SK-N-SH (cell line): ENCODE measurements around the gene MARK3. TPM values are rescaled to one million over a fixed set of nuclear protein-coding genes. Genes with fewer than 3 reads are reported as not detected.

Source experiments
- CTCF ChIA-PET: fragments of 300-600, 350-600 bp; formaldehyde crosslinking; extraction: SDS; loops from one replicate; lab custom pipeline; 2021; lab: Yijun Ruan, JAX
- POLR2A ChIA-PET: fragments of 350-600 bp; sonication (Branson Sonifier 250); formaldehyde crosslinking; extraction: SDS; loops from one replicate; lab custom pipeline; 2020; ENCODE audit warnings: antibody characterized with exemption, inconsistent platforms; lab: Yijun Ruan, JAX
- DNase-seq: peaks from one replicate; pipeline ENCODE4 v3.0.0; 2012
- H2AFZ ChIP-seq: fragments of 200-600 bp; sonication (generic); 2 replicates; pipeline ENCODE4 v1.8.1; 2016; ENCODE audit warnings: antibody characterized with exemption, mild to moderate bottlenecking, low read depth
- H3F3A ChIP-seq: fragments of 200-600 bp; sonication (generic); replicated peaks from 2 replicates; pipeline ENCODE3; 2016; ENCODE audit warnings: antibody characterized with exemption, mild to moderate bottlenecking; ENCODE audit not compliant: insufficient read depth
- H3K27ac ChIP-seq, 2 experiments: fragments of 200-500 bp in 1 of 2; fragments of 200-600 bp in 1 of 2; sonication (Bioruptor generic) in 1 of 2; sonication (generic), shearing (Covaris generic) in 1 of 2; 2 replicates each; pipeline versions ENCODE4 v1.5.1 to v1.6.1; 2014 to 2016; ENCODE audit warnings: low read depth in 2 of 2, inconsistent platforms in 1 of 2, low read length in 1 of 2, mild to moderate bottlenecking in 1 of 2, mixed read lengths in 1 of 2
- H3K27me3 ChIP-seq: fragments of 200-600 bp; sonication (generic), shearing (Covaris generic); 2 replicates; pipeline ENCODE4 v1.6.1; 2016; ENCODE audit warnings: mixed run types; ENCODE audit not compliant: insufficient read depth
- H3K36me3 ChIP-seq, 2 experiments: fragments of 200-500 bp in 1 of 2; fragments of 200-600 bp in 1 of 2; sonication (Bioruptor generic) in 1 of 2; sonication (generic) in 1 of 2; replicated peaks in 1 of 2; 2 replicates each; pipeline versions ENCODE3 to v1.5.1; 2014 to 2016; ENCODE audit warnings: low read length in 1 of 2, mild to moderate bottlenecking in 1 of 2; ENCODE audit not compliant: insufficient read depth in 2 of 2, control insufficient read depth in 1 of 2
- H3K4me1 ChIP-seq, 2 experiments: fragments of 200-500 bp in 1 of 2; fragments of 200-600 bp in 1 of 2; sonication (Bioruptor generic) in 1 of 2; sonication (generic), shearing (Covaris generic) in 1 of 2; 2 replicates each; pipeline versions ENCODE4 v1.5.1 to v1.6.1; 2014 to 2016; ENCODE audit warnings: low read depth in 1 of 2, low read length in 1 of 2, mixed run types in 1 of 2; ENCODE audit not compliant: insufficient read depth in 2 of 2, control insufficient read depth in 1 of 2
- H3K4me2 ChIP-seq: fragments of 200-600 bp; sonication (generic), shearing (Covaris generic); 2 replicates; pipeline ENCODE4 v1.6.1; 2017; ENCODE audit warnings: mixed run types
- H3K4me3 ChIP-seq, 2 experiments: fragments of 200-500 bp in 1 of 2; fragments of 200-600 bp in 1 of 2; sonication (Bioruptor generic) in 1 of 2; sonication (generic), shearing (Covaris generic) in 1 of 2; 2 replicates each; pipeline versions ENCODE4 v1.5.1 to v1.8.1; 2014 to 2016; ENCODE audit warnings: low read depth in 2 of 2, inconsistent platforms in 1 of 2, low read length in 1 of 2, mild to moderate bottlenecking in 1 of 2, mixed read lengths in 1 of 2, moderate library complexity in 1 of 2
- H3K79me2 ChIP-seq: fragments of 200-600 bp; sonication (generic); 2 replicates; pipeline ENCODE4 v1.8.1; 2017; ENCODE audit warnings: mild to moderate bottlenecking; ENCODE audit not compliant: insufficient read depth
- H3K9ac ChIP-seq: fragments of 200-600 bp; sonication (generic); 2 replicates; pipeline ENCODE4 v1.6.1; 2017; ENCODE audit warnings: mixed run types
- H3K9me2 ChIP-seq: fragments of 200-600 bp; sonication (generic); 2 replicates; pipeline ENCODE4 v1.6.1; 2017; ENCODE audit warnings: mixed run types
- H3K9me3 ChIP-seq: fragments of 200-600 bp; sonication (generic); 2 replicates; pipeline ENCODE4 v1.6.1; 2017; ENCODE audit warnings: mixed run types, mild to moderate bottlenecking, moderate library complexity
- H4K20me1 ChIP-seq: fragments of 200-600 bp; sonication (generic); 2 replicates; pipeline ENCODE4 v1.6.1; 2017; ENCODE audit warnings: mild to moderate bottlenecking, mixed run types; ENCODE audit not compliant: insufficient read depth
- CHD2 ChIP-seq: fragments of 150-350 bp; IDR thresholded peaks from 2 replicates; pipeline ENCODE4 v1.6.1; 2018; ENCODE audit warnings: low read length; ENCODE audit not compliant: partially characterized antibody
- EP300 ChIP-seq, 2 experiments: IDR thresholded peaks; 2 replicates each; pipeline versions ENCODE4 v1.4.0 to v1.6.1; 2012; ENCODE audit warnings: borderline replicate concordance in 1 of 2, low read depth in 1 of 2, low read length in 1 of 2
- FOSL2 ChIP-seq: IDR thresholded peaks from 2 replicates; pipeline ENCODE4 v1.4.0; 2012; ENCODE audit warnings: low read depth, mild to moderate bottlenecking, moderate library complexity, borderline replicate concordance
- GABPA ChIP-seq: IDR thresholded peaks from 2 replicates; pipeline ENCODE4 v1.4.0; 2012; ENCODE audit warnings: low read depth, mild to moderate bottlenecking
- JUND ChIP-seq: IDR thresholded peaks from 2 replicates; pipeline ENCODE4 v1.4.0; 2012
- MEF2A ChIP-seq: IDR thresholded peaks from 2 replicates; pipeline ENCODE4 v1.4.0; 2012; ENCODE audit warnings: low read depth, borderline replicate concordance
- MXI1 ChIP-seq: IDR thresholded peaks from 2 replicates; pipeline ENCODE4 v1.6.1; 2012; ENCODE audit warnings: mild to moderate bottlenecking, low read depth, low read length, improper control_type of control experiment
- PBX3 ChIP-seq: IDR thresholded peaks from 2 replicates; pipeline ENCODE4; 2012
- RAD21 ChIP-seq: IDR thresholded peaks from 2 replicates; pipeline ENCODE4 v1.6.1; 2012; ENCODE audit warnings: mild to moderate bottlenecking, low read length
- RCOR1 ChIP-seq: fragments of 150-350 bp; IDR thresholded peaks from 2 replicates; pipeline ENCODE4 v1.6.1; 2017; ENCODE audit warnings: antibody characterized with exemption, low read length
- RFX5 ChIP-seq: IDR thresholded peaks from 2 replicates; pipeline ENCODE4 v1.6.1; 2012; ENCODE audit warnings: mild to moderate bottlenecking, improper control_type of control experiment, low read length
- RXRA ChIP-seq: IDR thresholded peaks from 2 replicates; pipeline ENCODE4 v1.4.0; 2012; ENCODE audit warnings: low read depth, mild to moderate bottlenecking, borderline replicate concordance
- SIN3A ChIP-seq: IDR thresholded peaks from 2 replicates; pipeline ENCODE4 v1.6.1; 2012; ENCODE audit warnings: low read depth, mild to moderate bottlenecking, low read length, moderate library complexity, borderline replicate concordance
- TCF12 ChIP-seq: IDR thresholded peaks from 2 replicates; pipeline ENCODE4 v1.4.0; 2012
- TEAD4 ChIP-seq: IDR thresholded peaks from 2 replicates; pipeline ENCODE4 v1.4.0; 2012; ENCODE audit warnings: mild to moderate bottlenecking, borderline replicate concordance; ENCODE audit not compliant: insufficient read depth
- YY1 ChIP-seq: IDR thresholded peaks from 2 replicates; pipeline ENCODE4 v1.4.0; 2012; ENCODE audit warnings: low read depth, mild to moderate bottlenecking
- WGBS: methylation state at CpG from one replicate; pipeline ENCODE4 v1.1.6; 2017; ENCODE audit warnings: low lambda C conversion rate; 5-methylcytosine and 5-hydroxymethylcytosine counted together
- polyA plus RNA-seq, 3 experiments: library from polyadenylated mRNA; depleted of rRNA; stranded (reverse); fragments of >200 nt; gene quantifications; 2 replicates each; pipeline ENCODE4 v1.2.3, GENCODE V29; 2012
- TF ChIP-seq, protein P1 (sequence below): IDR thresholded peaks from 2 replicates; pipeline ENCODE4 v1.4.0; 2012; ENCODE audit warnings: low read depth, borderline replicate concordance
- TF ChIP-seq, protein P2 (sequence below): IDR thresholded peaks from 2 replicates; pipeline ENCODE4 v1.4.0; 2012; ENCODE audit warnings: low read depth
- TF ChIP-seq, protein P3 (sequence below): fragments of 200-600 bp; sonication (generic); IDR thresholded peaks from 2 replicates; pipeline ENCODE4 v1.6.1; 2017; ENCODE audit warnings: antibody characterized with exemption, mild to moderate bottlenecking, moderate library complexity

MARK3 gene
- polyA plus RNA-seq, 1 of the 3 experiments (the other 2 are of a cell fraction), result 73.4 TPM

DNA sequence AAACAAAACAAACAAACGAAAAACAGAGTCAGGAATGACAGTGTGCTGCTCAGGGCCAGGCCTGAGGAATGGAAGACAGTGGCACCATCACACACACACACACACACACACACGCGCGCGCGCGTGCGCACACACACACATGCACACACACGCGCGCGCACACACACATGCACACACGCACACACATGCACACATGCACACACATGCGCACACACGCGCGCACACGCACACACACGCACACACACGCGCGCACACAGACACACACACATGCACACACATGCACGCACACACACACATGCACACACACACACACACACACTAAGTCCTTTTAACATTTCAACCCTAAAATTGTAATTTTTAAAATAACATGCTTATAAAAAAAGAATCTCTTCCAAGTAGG, 13.2 kb upstream of the MARK3 start:
- Histone ChIP-seq H3K4me3 (no peak overlapping the region), H3K9me2 (no peaks in the 10 kb centered on the region), H3K27ac (peak overlapping the region in 1 of 2 experiments; percentile 51; a peak in 2 of 4 replicates), H3F3A (peaks cover 15% of the 10 kb centered on the region), H3K36me3 (no peaks in the 10 kb centered on the region), H3K4me1 (peaks cover 0 to 6% of the 10 kb centered on the region in 2 experiments; a peak in 2 of 4 replicates), H3K9me3 (no peaks in the 10 kb centered on the region), H4K20me1 (no peaks in the 10 kb centered on the region), H3K27me3 (no peaks in the 10 kb centered on the region), H3K9ac (peak overlapping the region; percentile 18; the same call in 1 of the 2 replicates), H3K4me2 (no peak overlapping the region), H3K79me2 (no peaks in the 10 kb centered on the region), H2AFZ (0 out of 2 replicates have a peak overlapping the region, but pooled peaks have one; percentile 5)
- CTCF ChIA-PET, result no interaction called here
- POLR2A ChIA-PET, result interaction anchor here (0.8 kb wide), 1 partner anchor 33 kb away, joined by 7 read pairs; no protein-coding TSS in a partner anchor
- no peak for DNase-seq
- 80% methylated on average over 21 of the region's 23 CpGs for WGBS
- TF ChIP-seq RFX5, result no peak
- TF ChIP-seq RCOR1, result no peak
- TF ChIP-seq, protein P1, sequence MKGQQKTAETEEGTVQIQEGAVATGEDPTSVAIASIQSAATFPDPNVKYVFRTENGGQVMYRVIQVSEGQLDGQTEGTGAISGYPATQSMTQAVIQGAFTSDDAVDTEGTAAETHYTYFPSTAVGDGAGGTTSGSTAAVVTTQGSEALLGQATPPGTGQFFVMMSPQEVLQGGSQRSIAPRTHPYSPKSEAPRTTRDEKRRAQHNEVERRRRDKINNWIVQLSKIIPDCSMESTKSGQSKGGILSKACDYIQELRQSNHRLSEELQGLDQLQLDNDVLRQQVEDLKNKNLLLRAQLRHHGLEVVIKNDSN, result no peak
- TF ChIP-seq YY1, result no peak
- no peak for TF ChIP-seq CHD2

GRCh38 chr14:103372552-103373304, 12.5 kb upstream of the MARK3 start:
- Histone ChIP-seq H3K9me3 (no peaks in the 10 kb centered on the region), H3K36me3 (no peaks in the 10 kb centered on the region), H3K27me3 (no peaks in the 10 kb centered on the region), H2AFZ (0 out of 2 replicates have a peak overlapping the region, but pooled peaks have one; percentile 5), H4K20me1 (no peaks in the 10 kb centered on the region), H3K4me2 (peak overlapping the region; percentile 3; the same call in 1 of the 2 replicates), H3K27ac (peak overlapping the region in 1 of 2 experiments; percentile 51; a peak in 2 of 4 replicates), H3K4me3 (no peak overlapping the region), H3K9ac (peak overlapping the region; percentile 18; the same call in 1 of the 2 replicates), H3F3A (peaks cover 15% of the 10 kb centered on the region), H3K79me2 (no peaks in the 10 kb centered on the region), H3K4me1 (peaks cover 0 to 6% of the 10 kb centered on the region in 2 experiments; a peak in 2 of 4 replicates), H3K9me2 (no peaks in the 10 kb centered on the region)
- WGBS, result 53% methylated on average over 10 of the region's 11 CpGs
- ChIA-PET CTCF (interaction anchor here (0.8 to 6.4 kb wide), 5 partner anchors 8 to 21 kb away, joined by 3 to 48 read pairs (median 5); partner anchors contain the start of gene MARK3), POLR2A (interaction anchor here (0.8 kb wide), 1 partner anchor 34 kb away, joined by 7 read pairs; no protein-coding TSS in a partner anchor)
- TF ChIP-seq, protein P2, sequence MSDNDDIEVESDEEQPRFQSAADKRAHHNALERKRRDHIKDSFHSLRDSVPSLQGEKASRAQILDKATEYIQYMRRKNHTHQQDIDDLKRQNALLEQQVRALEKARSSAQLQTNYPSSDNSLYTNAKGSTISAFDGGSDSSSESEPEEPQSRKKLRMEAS, result peak; percentile 91
- TF ChIP-seq RXRA (peak; percentile 38; the same call in 1 of the 2 replicates), EP300 (IDR thresholded peaks at IDR 0.05; ENCODE audit: borderline replicate concordance in 1 of 2, low read depth in 1 of 2, low read length in 1 of 2) (peak in 1 of 2 experiments; percentile 61; a peak in 1 of 4 replicates), GABPA (peak; percentile 48; the same call in 1 of the 2 replicates), TEAD4 (no peak), MXI1 (no peak), FOSL2 (peak; percentile 87), SIN3A (no peak), RAD21 (no peak), JUND (peak; percentile 81; the same call in 1 of the 2 replicates), TCF12 (peak; percentile 71), MEF2A (no peak), PBX3 (peak; percentile 53; the same call in 1 of the 2 replicates)
- TF ChIP-seq, protein P3, sequence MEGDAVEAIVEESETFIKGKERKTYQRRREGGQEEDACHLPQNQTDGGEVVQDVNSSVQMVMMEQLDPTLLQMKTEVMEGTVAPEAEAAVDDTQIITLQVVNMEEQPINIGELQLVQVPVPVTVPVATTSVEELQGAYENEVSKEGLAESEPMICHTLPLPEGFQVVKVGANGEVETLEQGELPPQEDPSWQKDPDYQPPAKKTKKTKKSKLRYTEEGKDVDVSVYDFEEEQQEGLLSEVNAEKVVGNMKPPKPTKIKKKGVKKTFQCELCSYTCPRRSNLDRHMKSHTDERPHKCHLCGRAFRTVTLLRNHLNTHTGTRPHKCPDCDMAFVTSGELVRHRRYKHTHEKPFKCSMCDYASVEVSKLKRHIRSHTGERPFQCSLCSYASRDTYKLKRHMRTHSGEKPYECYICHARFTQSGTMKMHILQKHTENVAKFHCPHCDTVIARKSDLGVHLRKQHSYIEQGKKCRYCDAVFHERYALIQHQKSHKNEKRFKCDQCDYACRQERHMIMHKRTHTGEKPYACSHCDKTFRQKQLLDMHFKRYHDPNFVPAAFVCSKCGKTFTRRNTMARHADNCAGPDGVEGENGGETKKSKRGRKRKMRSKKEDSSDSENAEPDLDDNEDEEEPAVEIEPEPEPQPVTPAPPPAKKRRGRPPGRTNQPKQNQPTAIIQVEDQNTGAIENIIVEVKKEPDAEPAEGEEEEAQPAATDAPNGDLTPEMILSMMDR, result no peak
- no peak for DNase-seq
